Adrenal gland (tissue), 5 donors: ENCODE measurements around the gene UBE2G2.

Experiments
- CTCF ChIP-seq, 6 experiments: fragments of 450-650 bp in 4 of 6; fragments of 200-600 bp in 2 of 6; sonication (generic) in 1 of 6; IDR thresholded peaks; 1 replicate in 5 of 6; 2 replicates in 1 of 6; pipeline versions ENCODE4 v1.5.1 to v1.8.0; 2016 to 2021; ENCODE audit warnings: antibody characterized with exemption in 6 of 6, mild to moderate bottlenecking in 2 of 6, moderate library complexity in 1 of 6
- POLR2A ChIP-seq, 2 donors: fragments of 450-650 bp; IDR thresholded peaks; one replicate each; pipeline ENCODE4 v1.6.1; 2017; ENCODE audit warnings: antibody characterized with exemption in 2 of 2, mild to moderate bottlenecking in 2 of 2, moderate library complexity in 1 of 2
- donor health status: DM: no; HTN: no; CAD: no.

- TF ChIP-seq CTCF (IDR thresholded peaks at IDR 0.05) (no peak), POLR2A (IDR thresholded peaks at IDR 0.05) (no peak)
Measured at GRCh38 chr21:44751186-44751798, 50.3 kb downstream of the UBE2G2 start.
